Stomach smooth muscle (tissue), 2 donors: ENCODE data around the gene AIP.

Source experiments
- H3K27ac ChIP-seq: one replicate; pipeline ENCODE4 v1.7.0; 2013; ENCODE audit warnings: mild to moderate bottlenecking, low read length, inconsistent platforms
- H3K27me3 ChIP-seq, 2 donors: one replicate each; pipeline ENCODE4 v1.7.0; 2013; ENCODE audit warnings: low read length in 2 of 2; ENCODE audit not compliant: insufficient read depth in 2 of 2, control insufficient read depth in 1 of 2
- H3K36me3 ChIP-seq, 2 donors: one replicate each; pipeline ENCODE4 v1.7.0; 2013; ENCODE audit warnings: low read length in 2 of 2; ENCODE audit not compliant: control insufficient read depth in 2 of 2, insufficient read depth in 2 of 2
- H3K4me1 ChIP-seq: one replicate; pipeline ENCODE4 v1.7.0; 2013; ENCODE audit warnings: low read length; ENCODE audit not compliant: control insufficient read depth, insufficient read depth
- H3K4me3 ChIP-seq, 2 donors: one replicate each; pipeline ENCODE4 v1.7.0; 2013; ENCODE audit warnings: low read length in 2 of 2
- H3K9ac ChIP-seq, 2 donors: one replicate each; pipeline ENCODE4 v1.7.0; 2013; ENCODE audit warnings: low read length in 2 of 2, mild to moderate bottlenecking in 1 of 2
- H3K9me3 ChIP-seq, 2 donors: one replicate each; pipeline ENCODE4 v1.7.0; 2013; ENCODE audit warnings: low read length in 2 of 2; ENCODE audit not compliant: control insufficient read depth in 2 of 2
- donor health status: healthy.
- donor health status: Pancreatic carcinoma.

AIP gene

DNA sequence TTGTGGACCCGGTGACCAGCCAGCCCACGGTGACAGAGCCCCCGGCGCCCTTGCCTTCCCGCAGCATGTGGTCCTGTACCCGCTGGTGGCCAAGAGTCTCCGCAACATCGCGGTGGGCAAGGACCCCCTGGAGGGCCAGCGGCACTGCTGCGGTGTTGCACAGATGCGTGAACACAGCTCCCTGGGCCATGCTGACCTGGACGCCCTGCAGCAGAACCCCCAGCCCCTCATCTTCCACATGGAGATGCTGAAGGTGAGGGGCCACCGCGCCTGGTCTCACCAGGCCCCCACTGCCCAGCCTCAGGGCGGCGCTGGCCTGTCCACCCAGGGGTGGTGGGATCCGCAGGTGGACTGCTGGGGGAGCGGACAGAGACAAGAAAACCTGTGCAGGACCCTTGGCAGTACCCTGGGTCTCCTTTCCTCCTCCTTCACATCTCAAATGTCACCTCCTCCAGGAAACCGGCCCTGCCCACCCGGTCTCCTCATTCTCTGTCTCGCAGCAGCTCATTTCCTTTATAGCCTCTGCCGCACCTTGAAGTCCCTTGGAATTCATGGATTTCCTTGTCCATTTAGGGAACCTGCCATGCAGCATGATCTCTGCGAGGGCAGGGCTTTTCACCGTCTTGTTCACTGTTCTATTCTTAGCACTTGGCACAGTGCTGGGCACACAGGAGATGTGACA, 6.5 kb downstream of the AIP start:
- Histone ChIP-seq H3K9ac (no peak overlapping the region), H3K27me3 (no peaks in the 10 kb centered on the region), H3K9me3 (no peaks in the 10 kb centered on the region), H3K4me1 (peaks cover 10% of the 10 kb centered on the region), H3K4me3 (no peak overlapping the region), H3K36me3 (peaks cover 4 to 24% of the 10 kb centered on the region in 2 donors), H3K27ac (no peak overlapping the region)

DNA sequence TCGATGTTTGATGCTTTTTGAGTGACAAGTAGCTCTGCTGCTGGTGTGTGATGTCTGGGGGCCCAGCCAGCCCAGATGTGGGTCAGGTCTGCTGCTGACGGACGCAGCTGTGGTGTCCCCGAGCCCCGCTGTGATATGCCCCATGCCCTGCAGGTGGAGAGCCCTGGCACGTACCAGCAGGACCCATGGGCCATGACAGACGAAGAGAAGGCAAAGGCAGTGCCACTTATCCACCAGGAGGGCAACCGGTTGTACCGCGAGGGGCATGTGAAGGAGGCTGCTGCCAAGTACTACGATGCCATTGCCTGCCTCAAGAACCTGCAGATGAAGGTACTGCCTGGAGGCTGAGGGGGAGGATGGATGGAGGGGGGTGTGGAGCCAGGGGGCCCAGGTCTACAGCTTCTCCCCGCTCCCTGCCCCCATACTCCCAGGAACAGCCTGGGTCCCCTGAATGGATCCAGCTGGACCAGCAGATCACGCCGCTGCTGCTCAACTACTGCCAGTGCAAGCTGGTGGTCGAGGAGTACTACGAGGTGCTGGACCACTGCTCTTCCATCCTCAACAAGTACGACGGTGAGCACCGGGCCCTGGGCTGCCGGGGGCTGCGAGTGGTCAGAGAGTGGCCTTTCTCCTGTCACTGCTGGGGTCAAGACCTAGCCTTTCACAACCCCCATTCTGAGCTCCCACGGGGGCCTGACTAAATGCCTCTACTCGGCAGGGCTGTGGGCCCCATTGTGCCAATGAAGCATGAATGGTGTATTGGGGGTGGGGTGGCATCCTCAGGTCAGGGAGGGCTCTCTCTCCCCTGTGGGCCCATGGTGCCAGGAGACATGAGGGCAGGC, 7.3 kb downstream of the AIP start:
- Histone ChIP-seq H3K4me1 (peaks cover 6% of the 10 kb centered on the region), H3K36me3 (peaks cover 4 to 24% of the 10 kb centered on the region in 2 donors), H3K27me3 (no peaks in the 10 kb centered on the region), H3K9me3 (no peaks in the 10 kb centered on the region), H3K4me3 (no peak overlapping the region), H3K27ac (no peak overlapping the region), H3K9ac (no peak overlapping the region)

DNA sequence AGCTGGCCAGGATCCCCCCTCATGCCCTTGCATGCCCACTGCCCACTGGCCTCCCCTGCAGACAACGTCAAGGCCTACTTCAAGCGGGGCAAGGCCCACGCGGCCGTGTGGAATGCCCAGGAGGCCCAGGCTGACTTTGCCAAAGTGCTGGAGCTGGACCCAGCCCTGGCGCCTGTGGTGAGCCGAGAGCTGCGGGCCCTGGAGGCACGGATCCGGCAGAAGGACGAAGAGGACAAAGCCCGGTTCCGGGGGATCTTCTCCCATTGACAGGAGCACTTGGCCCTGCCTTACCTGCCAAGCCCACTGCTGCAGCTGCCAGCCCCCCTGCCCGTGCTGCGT, 7.9 kb downstream of the AIP start:
- Histone ChIP-seq H3K27ac (no peak overlapping the region), H3K9ac (no peak overlapping the region), H3K27me3 (no peaks in the 10 kb centered on the region), H3K36me3 (peaks cover 4 to 24% of the 10 kb centered on the region in 2 donors), H3K4me1 (peaks cover 6% of the 10 kb centered on the region), H3K9me3 (no peaks in the 10 kb centered on the region), H3K4me3 (no peak overlapping the region)

DNA sequence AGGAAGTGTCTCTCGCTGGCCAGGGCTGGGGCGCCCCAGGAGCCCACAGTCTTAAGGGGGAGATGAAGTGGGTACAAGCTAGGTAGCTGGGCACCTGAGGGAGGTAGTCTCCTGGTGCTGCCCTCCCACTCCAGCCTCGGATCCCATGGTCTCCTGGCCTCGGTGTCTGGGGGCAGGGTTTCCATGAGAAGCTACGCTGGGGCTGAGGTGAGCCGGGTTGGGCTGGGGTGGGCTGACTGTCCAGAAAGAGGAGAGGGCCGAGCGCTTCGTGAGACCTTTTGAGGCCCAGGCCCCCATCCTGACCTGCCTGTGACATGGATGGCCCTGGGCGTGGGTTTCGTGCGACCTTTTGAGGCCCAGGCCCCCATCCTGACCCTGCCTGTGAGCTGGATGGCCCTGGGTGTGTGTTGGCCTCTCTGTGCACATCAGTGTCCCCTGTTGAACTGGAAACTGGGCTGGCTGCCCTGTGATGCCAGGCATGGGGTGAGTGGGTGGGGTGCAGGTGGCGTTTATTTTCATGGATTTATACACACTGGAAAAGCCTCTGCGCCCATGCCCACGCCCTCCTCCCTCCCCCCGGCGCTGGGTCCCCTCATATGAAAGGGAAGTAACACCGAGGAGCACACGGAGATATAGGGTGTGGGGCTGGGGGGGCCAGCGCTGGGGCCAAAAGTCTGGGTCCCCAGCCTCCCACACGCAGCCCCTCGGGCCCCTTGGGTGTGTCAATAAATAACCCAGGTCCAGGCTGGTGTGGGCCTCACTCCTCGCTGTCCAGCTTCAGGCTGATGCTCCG, 8.6 kb downstream of the AIP start:
- no peaks in the 10 kb centered on the region for H3K27me3 ChIP-seq
- no peaks in the 10 kb centered on the region for H3K9me3 ChIP-seq
- H3K4me1 ChIP-seq: peaks cover 6% of the 10 kb centered on the region
- peaks cover 4 to 24% of the 10 kb centered on the region in 2 donors for H3K36me3 ChIP-seq
- H3K9ac ChIP-seq: no peak overlapping the region
- no peak overlapping the region for H3K4me3 ChIP-seq
- no peak overlapping the region for H3K27ac ChIP-seq

DNA sequence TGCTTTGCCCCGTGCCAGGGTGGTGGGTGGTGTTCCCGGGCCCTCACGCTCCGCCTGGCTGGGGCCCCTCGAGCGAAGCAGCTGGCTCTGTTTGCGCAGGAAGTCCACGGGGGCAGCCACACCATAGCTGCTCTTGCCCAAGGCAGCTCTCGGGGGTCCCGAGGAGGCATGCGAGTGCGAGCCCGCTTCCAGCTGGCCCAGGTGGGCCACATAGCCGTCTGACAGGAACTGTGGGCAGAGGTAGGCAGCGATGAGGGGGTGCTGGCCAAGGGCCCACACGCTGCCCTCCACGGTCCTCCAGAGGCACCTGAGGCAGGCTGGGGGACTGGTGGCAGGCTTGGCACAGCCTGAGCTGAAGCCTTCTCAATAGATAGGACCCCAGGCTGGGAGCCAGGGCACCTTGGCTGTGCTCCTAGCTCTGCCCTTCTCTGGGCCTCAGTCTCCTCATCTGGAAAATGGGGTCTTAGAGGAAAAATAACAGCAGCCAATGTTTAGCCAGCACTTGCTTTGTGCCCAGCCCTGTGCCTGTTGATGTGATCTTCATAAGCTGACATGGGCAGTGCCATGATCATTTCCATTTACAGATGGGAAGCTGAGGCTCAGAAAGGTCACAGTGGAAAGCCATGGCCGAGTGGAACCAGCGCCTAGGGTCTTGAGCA, 9.4 kb downstream of the AIP start:
- Histone ChIP-seq H3K4me3 (no peak overlapping the region), H3K36me3 (peaks cover 4 to 22% of the 10 kb centered on the region in 2 donors), H3K27me3 (no peaks in the 10 kb centered on the region), H3K27ac (no peak overlapping the region), H3K9ac (no peak overlapping the region), H3K4me1 (peaks cover 6% of the 10 kb centered on the region), H3K9me3 (no peaks in the 10 kb centered on the region)

DNA sequence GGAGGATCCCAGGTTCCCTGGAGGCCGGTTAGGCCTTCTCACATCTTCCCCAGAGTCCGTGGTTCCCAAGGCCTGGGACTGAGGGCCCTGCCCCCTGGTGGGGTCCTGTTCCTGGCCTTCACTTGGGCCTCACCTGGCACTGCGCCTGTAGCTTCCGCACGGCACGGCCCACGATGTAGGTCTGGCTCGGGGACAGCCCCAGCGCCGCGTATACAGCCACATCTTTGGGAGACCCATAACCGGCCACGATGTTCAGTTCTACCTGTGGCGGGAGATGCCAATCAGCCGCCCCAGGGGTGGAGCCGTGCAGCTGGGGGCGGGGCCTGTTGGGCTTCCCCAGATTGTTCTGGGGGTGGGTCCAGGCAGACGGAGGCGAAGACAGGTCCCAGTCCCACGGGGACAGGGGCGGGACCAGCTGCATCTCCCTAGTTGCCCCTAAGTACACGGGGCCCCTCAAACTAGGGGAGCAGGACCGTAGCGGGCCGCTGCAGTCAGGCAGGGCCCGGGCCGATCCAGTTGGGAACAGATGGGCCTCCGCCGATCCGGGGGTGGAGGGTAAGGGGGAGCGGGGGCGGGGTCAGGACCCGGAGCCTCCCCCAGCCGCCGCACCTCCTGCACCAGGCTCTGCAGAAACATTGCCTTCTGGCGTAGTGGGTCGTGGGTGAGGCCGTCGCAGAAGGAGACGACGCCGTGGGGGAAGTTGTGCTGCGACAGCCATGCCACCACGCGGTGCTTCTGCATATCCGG, 10.1 kb downstream of the AIP start:
- Histone ChIP-seq H3K27ac (no peak overlapping the region), H3K36me3 (peaks cover 0 to 21% of the 10 kb centered on the region in 2 donors), H3K9ac (no peak overlapping the region), H3K9me3 (no peaks in the 10 kb centered on the region), H3K27me3 (no peaks in the 10 kb centered on the region), H3K4me3 (no peak overlapping the region), H3K4me1 (peaks cover 6% of the 10 kb centered on the region)

DNA sequence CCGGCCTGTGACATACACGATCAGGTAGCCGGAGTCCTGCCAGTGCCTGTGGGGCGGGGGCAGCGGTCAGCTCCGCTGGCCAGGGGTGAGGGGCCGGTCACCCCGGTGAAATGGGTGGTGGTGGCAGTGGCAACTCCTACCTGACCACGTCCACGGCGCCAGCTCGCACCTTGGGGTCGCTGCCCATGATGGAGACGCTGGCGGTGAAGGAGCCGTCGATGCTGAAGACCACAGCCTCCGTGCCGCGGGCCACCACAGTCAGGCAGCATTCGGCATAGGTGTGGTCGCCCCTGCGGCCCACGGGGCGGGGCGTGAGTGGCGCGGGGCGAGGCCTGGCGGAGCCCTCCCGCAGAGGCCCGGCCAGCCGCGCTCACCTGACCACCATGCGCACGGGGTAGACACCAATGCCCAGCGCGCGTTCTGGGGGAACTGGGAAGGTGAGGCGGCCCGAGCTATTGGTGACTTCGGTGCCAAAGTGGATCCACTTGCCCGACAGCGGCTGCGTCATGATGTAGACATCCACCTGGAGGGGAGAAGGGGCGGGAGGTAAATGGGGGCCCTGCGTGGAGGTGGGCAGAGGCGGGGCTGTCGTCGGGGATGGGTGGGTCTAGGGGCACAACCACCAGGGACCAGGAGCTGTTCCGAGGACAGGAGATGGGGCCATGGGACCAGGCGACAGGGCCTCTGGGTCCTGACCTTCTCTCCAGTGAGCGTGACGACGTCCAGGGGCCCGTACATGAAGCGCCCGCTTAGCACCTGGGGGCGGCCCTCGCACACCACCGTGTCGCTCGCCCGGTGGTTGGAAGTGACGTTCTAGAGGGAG, 10.9 kb downstream of the AIP start:
- no peaks in the 10 kb centered on the region for H3K9me3 ChIP-seq
- H3K27me3 ChIP-seq: no peaks in the 10 kb centered on the region
- H3K4me1 ChIP-seq: peaks cover 6% of the 10 kb centered on the region
- no peak overlapping the region for H3K4me3 ChIP-seq
- no peak overlapping the region for H3K27ac ChIP-seq
- no peak overlapping the region for H3K9ac ChIP-seq
- H3K36me3 ChIP-seq: peaks cover 0 to 20% of the 10 kb centered on the region in 2 donors

DNA sequence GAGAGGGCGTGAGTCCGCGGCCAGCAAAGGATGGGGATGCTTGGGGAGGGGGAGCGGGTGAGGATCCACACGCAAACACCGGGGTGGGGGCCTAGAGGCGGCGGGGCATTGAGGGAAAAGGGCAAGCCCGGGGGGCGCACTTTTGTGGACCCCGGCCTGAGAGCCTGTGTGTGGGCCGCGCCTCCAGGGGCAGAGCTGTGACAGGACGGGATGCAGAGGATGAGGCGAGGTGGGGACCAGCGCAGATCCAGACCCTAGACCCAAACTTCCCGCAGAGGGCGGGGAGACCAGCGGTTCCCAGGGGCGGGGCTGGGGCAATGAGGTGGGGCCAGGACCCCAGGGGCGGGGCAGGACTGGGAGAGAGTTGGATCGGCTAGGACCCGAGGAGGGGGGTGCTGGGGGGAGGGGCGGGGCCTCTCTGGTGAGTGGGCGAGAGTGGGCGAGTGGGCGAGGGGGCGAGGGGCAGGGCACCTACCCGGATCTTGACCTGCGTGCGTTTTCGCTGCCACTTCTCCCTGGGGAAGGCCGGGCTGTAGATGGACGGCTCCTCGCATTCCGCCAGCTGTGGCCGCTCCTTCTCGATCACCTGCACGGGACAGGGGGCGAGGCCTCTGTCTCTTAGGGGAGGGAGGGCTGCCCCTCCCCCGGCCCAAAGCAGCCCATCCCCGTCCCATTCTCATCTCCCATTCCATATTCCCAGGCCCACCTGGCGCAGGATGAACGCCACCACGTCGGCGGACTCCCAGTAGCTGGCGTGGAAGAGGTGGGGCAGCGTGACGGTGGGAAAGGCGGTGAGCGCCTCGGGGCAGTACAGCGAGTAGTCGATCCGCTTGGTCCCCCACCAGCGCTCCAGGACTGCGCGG, 11.8 kb downstream of the AIP start:
- no peak overlapping the region for H3K9ac ChIP-seq
- H3K9me3 ChIP-seq: no peaks in the 10 kb centered on the region
- no peak overlapping the region for H3K4me3 ChIP-seq
- no peaks in the 10 kb centered on the region for H3K27me3 ChIP-seq
- H3K27ac ChIP-seq: no peak overlapping the region
- peaks cover 0 to 15% of the 10 kb centered on the region in 2 donors for H3K36me3 ChIP-seq
- H3K4me1 ChIP-seq: peaks cover 6% of the 10 kb centered on the region
